Ramos (cell line): ENCODE results near the gene PPM1H.

Source experiments
- in situ Hi-C: fragments of 300-500 bp; cut with MboI; formaldehyde crosslinking; loops from one replicate; pipeline ENCODE4 v1.14.3; 2022; ENCODE audit warnings: low sequenced_read_pairs; ENCODE audit not compliant: unreplicated experiment

PPM1H gene

DNA sequence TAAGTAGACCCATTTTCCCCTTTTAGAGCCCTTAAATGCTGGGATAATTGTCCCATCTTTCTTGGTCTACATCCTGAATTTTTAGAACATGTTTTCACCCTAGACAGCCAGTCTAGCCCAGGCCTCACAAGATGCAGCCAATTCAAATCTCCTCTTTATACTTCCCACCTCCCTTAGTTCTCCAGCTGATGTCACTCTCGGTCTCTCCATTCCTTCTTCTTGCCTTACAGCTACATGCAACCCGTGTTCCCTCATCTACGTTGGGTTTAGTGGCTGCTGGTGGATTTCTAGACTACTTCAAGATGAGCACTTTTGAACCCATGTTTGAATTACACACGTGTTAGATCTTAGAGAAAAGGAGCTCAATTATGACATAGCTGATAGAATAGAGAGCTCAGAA lies 132.0 kb downstream of the PPM1H start:
- in situ Hi-C loops: no loop called here

DNA sequence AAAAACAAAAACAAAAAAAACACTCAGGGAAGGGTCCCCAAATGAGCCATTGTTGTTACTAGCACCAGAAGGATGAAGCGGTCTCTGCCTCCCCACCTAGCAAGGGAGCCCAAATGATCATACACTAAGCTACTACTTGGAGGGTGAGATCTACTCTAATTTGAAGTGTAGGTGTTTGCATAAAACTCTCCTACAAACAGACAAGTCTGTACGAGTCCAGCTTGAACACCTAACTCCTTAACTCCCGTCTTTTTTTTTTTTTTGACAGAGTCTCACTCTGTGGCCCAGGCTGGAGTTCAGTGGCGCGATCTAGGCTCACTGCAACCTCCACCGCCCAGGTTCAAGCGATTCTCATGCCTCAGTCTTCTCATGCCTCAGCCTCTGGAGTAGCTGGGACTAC lies 132.6 kb downstream of the PPM1H start:
- in situ Hi-C loops: no loop called here

DNA sequence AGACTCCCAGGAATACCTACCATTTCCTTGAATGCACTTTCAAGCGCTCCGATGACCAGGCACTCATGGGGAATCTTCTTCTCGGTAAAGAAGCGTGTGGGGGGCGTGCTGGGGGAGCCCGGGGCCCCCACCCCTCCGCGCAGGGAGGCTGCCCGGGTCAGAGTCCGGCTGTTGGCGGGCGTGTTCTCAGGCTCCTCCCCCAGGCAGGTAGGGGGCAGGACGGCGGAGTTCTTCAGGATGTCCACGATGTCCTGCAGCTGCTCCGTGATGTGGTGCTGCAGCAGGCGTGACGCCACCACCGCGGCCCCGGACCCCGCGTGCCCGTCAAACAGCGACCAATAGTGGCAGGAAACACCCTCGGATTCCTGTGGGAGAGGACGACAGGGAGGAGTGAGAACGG lies 133.2 kb downstream of the PPM1H start:
- in situ Hi-C loops: no loop called here

GRCh38 chr12:62800707-62801400 lies 134.1 kb downstream of the PPM1H start:
- in situ Hi-C loops: no loop called here

DNA sequence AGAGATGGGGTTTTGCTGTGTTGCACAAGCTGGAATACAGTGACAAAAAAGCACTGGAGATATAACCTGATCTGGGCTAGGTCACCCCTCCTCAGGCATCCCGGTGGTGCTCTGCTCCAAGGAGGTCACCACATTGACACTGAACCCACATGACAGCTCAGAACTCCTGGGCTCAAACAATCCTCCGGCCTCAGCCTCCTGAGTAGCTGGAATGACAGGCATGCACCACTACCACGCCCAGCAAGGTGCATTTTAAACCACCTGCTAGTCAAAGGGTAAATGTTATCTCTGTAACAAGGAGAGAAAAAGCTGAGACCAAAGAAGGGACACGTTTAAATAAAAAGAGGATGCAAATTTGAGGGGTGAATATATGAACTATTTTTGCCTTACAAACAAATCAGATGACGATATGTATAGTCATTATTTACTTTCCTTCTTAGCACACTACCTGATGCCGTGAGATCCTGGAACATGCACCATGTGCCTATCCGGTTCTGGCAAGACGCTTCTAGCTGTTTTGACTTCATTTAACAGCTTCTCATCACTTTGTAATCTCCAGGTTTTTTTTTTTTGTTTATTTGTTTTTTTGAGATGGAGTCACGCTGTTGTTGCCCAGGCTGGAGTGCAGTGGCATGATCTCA lies 135.1 kb downstream of the PPM1H start:
- in situ Hi-C loops: no loop called here

- in situ Hi-C loops: no loop called here
Measured at GRCh38 chr12:62799126-62799736, 135.7 kb downstream of the PPM1H start.

DNA sequence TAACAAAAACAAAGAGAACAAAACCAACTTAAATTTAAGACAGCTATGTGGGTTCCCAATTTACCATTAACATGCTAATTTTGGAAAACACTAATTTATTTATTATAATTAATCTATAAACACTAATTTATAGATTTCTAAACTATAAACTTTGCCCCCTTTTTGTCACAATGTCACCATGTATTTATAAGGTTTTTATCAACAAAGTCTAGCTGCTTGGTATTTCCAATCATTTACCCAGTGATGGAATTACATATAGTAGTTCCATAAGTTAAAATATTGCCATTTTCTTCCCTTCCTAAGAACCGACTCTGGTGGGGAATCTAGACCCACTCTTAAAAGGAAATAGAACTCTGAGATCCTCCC lies 140.7 kb downstream of the PPM1H start:
- in situ Hi-C loops: loop anchor here (5.0 kb wide), 1 partner anchor 357 kb away; no protein-coding TSS in a partner anchor

GRCh38 chr12:62793256-62794217 lies 141.4 kb downstream of the PPM1H start:
- in situ Hi-C loops: loop anchor here (5.0 kb wide), 1 partner anchor 356 kb away; no protein-coding TSS in a partner anchor

DNA sequence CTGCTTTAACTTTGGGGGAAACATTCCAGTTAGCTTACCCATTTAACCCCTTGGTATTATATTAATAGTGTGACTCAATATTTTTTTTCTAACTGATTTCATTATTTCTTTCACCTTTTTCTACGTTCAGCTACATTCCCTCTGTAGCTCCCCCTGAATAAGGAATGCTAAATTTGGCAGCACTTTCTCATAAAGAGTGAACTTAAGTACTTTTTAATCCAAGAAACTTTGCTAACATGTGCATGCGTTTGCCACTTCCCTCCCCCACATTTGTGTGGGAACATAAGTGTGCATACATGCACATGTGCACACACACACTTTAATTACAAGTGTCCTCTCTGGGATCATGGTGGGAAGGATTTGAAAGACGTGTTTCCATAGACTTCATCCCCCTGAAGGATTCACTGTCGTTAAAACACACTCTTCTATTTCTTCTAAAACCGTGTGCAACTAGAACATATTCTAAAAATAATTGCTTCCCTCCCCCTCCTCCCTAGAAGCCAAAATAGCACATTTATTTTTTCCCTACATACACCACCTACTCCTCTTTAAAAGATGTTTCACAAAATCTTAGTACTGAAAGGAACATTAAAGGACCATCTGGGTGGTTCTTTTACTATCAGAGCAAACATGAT lies 142.6 kb downstream of the PPM1H start:
- in situ Hi-C loops: loop anchor here (5.0 kb wide), 1 partner anchor 355 kb away; no protein-coding TSS in a partner anchor

GRCh38 chr12:62789851-62790250 lies 145.1 kb downstream of the PPM1H start:
- in situ Hi-C loops: loop anchor here (5.0 kb wide), 1 partner anchor 353 kb away; no protein-coding TSS in a partner anchor

- in situ Hi-C loops: no loop called here
Measured at GRCh38 chr12:62787611-62788010, 147.3 kb downstream of the PPM1H start.

DNA sequence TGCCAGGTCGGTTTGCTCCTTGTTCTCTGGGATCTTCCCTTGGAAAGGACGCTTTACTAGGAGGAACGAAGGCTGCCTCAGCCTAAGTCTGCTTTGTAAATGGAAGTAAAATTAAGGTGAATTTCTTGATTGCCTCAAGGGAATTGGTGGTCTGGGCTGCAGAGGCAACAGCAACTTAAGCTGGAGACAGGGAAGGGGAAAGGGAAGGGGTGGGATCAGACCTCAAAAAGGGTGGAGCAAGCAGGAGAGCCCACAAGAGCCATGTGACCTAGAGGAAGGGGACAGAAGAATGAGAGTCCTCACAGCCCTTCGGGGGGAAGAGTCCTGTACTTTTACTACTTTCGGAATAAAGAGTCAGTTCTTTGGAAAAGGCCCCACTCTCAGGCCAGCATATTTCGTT lies 147.9 kb downstream of the PPM1H start:
- in situ Hi-C loops: no loop called here

GRCh38 chr12:62785941-62786559 lies 148.9 kb downstream of the PPM1H start:
- in situ Hi-C loops: no loop called here

GRCh38 chr12:62784576-62784975 lies 150.4 kb downstream of the PPM1H start:
- in situ Hi-C loops: no loop called here

GRCh38 chr12:62783881-62784280 lies 151.1 kb downstream of the PPM1H start:
- in situ Hi-C loops: no loop called here

- in situ Hi-C loops: no loop called here
Measured at GRCh38 chr12:62781136-62781880, 153.6 kb downstream of the PPM1H start.

DNA sequence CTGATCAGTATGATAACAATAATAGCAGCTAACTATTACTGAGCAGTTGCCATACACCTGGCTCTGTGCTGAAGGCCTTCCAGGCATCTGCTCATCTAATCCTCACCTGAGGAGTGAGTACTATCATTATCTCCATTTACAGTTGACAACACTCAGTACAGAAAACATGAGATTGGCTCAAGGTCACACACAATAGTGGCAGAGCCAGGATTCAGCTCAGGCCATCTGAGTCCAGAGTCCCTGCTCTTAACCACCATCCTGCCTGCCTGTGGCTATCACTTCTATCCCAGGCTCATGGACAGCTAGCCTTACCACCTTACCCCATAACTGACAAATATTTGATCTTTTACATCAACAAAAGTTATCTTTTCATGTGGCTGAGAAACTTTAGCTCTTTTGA lies 155.5 kb downstream of the PPM1H start:
- in situ Hi-C loops: no loop called here

DNA sequence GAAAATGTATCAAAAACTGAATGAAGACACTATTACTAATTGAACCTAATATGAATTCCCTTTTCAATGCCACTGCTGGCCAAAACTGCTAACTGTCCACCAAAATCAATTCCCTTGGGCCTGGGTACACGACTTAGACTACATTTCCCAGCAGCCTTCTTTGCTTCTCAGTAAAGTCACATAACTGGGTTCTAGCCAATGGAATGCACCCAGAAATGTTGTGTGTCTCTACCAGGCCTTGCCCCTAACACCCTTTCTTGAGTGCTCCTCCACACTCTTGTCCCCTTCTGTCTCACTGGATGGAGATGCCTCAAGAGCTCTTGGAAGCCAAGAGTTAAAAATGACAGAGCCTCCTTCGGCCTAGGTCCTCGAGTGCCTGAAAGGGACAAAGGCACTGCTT lies 156.8 kb downstream of the PPM1H start:
- in situ Hi-C loops: no loop called here

- in situ Hi-C loops: no loop called here
Measured at GRCh38 chr12:62776997-62777396, 158.0 kb downstream of the PPM1H start.
